Activated CD8-positive, alpha-beta memory T cell treated with anti-CD3 and anti-CD28 coated beads for 1 hour (primary cell): ENCODE data around the gene SLC35E2B.
"Not testable (repeated sequence)": the region's sequence is repeated elsewhere in the genome, so short reads cannot be mapped to it uniquely, and the experiment has no call there.

ENCODE experiments used
- DNase-seq, 2 donors: peaks; one replicate each; pipeline ENCODE4 v3.0.0-alpha.2; 2020; ENCODE audit warnings: low read depth in 1 of 2; ENCODE audit errors: extremely low read depth in 1 of 2

The SLC35E2B gene

DNA sequence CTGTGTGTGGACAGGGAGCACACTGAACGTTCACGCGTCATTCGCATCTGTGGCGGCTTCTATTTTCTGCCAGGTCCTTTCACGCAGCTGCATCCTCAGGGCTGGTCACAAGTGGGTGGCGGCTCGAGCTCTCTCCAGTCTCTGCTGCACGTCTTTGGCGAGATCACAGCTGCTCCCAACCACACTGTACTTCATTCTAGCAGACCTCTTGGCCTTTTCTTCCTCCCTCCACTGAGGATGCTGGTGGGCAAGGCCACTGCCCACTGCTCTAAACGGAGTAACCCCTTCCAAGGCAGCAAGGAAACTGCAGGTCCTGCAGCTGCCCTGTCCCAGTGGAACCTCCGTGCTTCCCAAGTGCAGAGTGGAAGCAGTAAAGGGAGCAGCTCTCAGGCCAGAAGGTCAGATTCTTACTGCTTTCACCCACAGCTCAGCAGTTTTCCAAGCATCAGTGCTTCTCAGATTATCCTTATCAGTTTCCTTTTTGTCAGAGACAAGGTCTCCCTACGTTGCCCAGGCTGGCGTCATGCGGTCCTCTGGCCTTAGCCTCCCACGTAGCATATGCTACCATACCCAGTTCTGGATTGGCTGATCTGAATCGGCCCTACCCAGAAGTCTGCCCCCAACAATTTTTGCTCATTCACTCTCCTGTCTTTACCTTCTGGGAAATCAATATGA, 44.9 kb downstream of the SLC35E2B start:
- not testable (repeated sequence) for DNase-seq

DNA sequence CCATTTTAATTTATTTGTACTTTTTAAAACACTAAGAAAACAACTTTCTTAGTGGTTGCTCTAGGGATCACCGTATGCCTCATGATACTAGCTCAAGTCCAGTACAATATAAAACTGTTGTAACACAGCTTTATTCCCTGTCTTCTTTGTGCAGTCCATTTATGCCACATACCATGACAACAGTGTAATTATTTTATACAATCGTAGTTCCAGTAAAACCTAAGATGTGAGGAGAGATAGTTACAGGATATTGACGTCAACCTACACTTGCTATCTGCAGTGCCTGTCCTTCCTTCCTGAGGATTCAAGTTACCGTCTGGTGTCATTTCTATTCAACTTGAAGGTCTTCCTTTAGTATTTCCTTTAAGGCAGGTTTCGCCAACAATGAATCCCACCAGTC, 46.3 kb downstream of the SLC35E2B start:
- DNase-seq = not testable (repeated sequence)

DNA sequence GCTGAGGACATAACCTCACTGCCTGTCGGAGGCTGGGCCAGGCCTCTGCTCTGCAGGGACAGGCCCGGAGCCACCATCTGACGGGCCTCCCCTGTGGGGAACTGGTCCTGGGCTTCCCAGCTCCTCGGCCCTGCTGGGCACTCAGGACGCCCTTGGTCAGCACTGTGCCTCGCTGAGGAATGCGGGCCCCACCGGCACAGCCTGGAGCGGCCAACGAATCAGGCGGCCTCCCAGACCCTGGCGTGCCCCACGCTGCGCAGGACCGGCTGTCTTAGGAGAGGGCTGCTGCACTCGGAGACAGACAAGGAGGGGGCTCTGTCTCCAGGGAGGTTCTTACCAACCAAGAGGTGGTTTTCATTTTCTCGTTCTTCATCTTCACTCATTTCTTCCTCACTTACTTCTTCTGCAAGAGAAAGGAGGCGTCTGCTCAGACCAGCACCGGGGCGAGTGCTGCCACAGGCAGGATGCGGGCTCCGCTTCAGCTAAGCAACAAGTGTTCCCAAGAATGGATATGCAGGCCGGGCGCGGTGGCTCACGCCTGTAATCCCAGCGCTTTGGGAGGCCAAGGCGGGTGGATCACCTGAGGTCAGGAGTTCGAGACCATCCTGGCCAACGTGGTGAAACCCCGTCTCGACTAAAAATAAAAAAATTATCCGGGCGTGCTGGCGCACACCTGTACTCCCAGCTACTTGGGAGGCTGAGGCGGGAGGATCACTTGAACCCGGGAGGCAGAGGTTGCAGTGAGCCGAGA, 51.7 kb downstream of the SLC35E2B start:
- DNase-seq = not testable (repeated sequence)

DNA sequence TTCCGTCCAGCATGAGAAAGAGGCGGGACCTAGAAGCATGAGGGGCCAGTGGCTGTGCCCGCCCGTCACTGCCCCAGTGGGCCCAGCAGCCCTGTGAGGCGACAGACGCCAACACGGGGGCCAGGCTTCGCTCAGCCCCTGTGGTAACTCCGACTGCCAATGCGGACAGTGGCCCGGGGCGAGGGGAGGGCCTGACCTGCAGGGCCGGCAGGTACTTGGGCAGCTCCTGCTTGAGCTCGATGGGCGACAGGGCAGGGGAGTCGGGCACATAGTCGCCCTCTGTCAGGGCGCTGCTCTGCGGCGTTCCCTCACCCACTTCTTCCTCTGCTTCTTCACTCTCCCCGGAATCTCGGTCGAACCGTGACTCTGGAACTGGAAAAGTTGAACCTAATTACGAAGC, 52.5 kb downstream of the SLC35E2B start:
- not testable (repeated sequence) for DNase-seq

- not testable (repeated sequence) for DNase-seq
Observed at GRCh38 chr1:1639368-1639767, 53.2 kb downstream of the SLC35E2B start.

- not testable (repeated sequence) for DNase-seq
Observed at GRCh38 chr1:1638528-1638927, 54.1 kb downstream of the SLC35E2B start.

- DNase-seq = not testable (repeated sequence)
Observed at GRCh38 chr1:1637479-1637875, 55.1 kb downstream of the SLC35E2B start.

DNA sequence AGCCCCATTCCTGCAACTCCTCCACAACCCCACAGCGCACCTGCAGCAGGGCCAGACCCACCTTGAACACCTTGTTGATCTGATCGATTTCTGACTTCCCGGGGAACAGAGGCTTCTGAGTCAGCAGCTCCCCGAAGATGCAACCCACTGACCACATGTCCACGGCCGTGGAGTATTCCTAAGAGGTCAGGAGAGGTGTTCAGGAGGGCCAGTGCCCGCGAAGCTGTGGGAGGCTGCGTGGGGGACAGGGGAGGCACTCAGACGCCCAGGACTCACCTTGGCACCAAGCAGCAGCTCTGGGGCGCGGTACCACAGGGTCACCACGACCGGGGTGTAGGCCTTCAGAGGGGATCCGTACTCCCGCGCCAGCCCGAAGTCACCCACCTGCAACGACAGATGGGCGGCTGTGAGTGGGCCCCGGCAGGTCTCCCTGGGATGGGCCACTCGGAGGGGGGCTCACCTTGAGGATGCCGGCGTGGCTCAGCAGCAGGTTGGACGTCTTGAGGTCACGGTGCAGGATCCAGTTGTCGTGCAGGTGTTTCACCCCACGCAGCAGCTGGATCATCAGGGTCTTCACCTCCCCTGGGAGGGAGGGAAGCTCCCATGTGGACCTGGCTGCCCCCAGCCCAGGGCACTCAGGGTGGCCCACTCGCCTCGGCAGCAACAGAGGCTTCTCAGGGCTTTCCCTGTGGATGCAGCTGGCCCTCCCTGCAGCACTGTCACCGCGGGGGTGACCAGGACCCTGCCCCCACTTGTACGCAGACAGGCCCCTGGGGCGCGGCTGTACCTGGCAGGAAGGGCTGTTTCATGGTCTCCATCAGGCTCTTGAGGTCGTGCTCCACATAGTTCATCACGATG, 55.7 kb downstream of the SLC35E2B start:
- not testable (repeated sequence) for DNase-seq

DNA sequence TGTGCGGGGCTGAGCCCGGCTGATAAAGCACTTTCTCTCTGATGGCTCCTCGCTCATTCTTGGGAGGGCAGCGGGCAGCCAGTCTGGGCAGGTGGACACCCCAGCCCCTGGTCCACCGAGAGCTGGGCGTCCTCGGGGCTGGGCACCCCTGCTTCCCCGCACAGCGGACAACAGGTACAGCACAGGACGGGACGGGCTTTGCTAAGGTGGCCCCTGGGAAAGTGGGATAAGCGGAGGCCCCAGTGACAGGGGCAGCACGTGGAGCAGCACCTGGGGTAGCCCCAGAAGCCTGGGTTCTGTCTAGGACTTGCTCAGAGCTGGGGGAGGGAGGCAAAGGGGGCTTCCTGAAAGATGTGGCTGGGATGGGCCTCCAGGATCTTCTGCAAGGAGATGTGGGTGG, 58.0 kb downstream of the SLC35E2B start:
- not testable (repeated sequence) for DNase-seq

DNA sequence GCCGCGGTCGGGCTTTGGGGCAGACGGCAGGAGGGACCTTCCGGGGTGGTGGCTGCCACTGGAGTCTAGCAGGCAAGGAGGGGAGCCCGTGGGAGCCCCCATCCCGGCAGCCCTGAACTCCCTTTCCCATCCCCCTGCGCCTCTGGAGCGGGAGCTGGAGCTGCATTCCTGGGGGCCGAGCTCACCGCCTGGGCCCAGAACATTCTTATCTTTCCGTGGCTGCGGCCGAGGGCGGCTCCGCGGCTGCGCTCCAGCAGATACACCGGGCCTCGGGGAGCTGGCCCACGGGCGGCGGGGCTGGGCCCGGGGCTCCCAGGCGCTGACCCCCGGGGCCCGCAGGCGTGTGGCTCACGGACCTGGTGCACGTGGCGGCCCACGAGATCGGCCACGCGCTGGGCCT, 59.2 kb downstream of the SLC35E2B start:
- not testable (repeated sequence) for DNase-seq

DNA sequence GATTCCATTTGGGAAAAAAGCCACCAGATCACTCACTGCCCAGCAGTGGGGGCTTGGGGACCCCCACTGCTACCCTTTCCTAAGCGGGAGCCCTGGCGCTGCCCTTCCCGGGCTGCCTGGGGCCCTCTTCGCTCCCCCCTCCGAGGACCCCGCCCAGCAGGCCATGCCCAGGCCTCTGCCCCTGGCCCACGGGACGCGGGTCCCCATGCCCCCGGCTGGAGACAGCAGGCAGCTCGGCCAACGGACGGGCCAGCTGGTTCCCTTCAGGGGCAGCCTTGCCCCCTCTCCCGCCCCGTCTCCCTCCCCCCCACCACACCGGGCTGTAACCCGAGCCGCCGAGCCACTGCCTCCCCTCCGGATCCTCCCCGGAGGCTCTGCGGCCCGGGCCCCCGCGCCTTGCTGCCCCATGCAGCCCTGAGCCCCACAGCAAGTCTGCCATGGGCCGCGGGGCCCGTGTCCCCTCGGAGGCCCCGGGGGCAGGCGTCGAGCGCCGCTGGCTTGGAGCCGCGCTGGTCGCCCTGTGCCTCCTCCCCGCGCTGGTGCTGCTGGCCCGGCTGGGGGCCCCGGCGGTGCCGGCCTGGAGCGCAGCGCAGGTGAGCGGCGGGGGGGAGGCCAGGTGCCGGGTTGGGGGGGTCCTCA, 60.7 kb downstream of the SLC35E2B start, which contains the start of gene MMP23B:
TSS of gene MMP23B (plus strand) at position 392 of the 639 bp plus-strand sequence. CDS start at position 438, 46 bp downstream.
- no peak for DNase-seq

DNA sequence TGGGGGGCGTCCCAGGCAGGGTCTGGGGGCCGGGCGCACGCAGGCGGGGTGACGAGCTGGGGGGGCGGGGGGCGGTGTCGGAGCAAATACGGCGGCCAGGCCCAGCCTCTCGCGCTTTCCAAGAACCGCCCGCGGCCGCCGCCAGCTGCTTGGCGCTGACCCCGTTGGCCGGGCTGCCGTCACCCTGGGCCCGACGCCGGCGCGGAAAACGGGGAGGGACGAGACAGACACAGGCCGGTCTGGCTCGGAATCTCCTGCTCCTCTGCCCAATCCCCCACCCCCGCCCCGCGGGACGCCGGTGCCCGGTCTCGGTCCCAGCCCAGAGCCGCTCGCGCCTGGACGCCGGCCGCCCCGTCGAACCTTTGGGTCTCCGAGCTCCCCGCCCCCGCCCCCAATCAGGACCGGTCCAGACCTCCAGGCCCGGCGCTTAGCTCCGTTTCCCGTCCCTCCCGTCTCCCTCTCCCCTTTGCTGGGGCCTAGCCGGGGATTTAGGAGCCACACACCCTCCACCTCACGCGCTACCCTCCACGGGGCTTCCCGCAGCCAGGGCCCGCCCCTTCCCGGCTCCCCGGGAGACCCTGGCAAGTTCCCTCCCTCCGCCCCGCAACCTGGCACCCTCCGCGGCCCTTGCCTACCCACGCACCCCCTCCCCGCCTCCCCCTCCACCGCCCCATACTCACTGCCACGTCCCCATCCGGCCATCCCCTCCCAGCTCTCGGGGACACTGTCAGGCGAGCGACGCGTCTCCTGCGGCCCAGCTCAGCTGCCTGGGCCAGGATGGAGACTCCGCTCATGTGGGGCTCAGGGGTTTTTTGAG, 61.4 kb downstream of the SLC35E2B start:
- peak in 1 of 2 donors; percentile 27 for DNase-seq

DNA sequence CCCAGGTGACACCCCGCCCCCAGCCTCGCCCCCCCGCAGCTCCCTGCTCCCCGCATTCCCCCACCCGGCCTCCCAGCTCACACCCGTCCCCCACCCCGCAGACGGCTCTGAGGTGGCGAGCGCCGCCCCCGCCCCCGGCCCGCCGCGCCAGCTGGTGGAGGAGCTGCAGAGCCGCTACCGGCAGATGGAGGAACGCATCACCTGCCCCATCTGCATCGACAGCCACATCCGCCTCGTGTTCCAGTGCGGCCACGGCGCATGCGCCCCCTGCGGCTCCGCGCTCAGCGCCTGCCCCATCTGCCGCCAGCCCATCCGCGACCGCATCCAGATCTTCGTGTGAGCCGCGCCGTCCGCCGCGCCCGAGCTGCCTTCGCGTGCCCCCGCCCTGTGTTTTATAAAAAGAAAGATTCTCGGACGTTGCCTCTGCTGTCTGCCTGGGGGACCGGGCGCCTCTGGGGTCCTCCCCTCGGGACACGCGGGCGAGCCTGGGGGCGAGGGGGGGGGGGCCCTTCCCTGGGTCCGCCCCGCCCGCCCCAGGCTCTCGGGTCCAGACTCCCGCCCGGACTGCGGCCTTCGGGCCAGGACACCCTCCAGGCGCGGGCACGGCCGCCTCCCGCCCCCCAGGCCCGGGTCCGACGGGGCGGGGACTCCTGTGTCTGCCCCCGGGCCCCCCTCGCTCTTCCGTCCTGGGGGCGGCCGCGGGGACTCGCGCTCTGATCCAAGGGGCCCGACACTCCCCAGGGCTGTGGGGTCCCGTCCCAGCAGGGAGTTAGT, 62.2 kb downstream of the SLC35E2B start:
- peak; percentile 84 to 87 for DNase-seq

DNA sequence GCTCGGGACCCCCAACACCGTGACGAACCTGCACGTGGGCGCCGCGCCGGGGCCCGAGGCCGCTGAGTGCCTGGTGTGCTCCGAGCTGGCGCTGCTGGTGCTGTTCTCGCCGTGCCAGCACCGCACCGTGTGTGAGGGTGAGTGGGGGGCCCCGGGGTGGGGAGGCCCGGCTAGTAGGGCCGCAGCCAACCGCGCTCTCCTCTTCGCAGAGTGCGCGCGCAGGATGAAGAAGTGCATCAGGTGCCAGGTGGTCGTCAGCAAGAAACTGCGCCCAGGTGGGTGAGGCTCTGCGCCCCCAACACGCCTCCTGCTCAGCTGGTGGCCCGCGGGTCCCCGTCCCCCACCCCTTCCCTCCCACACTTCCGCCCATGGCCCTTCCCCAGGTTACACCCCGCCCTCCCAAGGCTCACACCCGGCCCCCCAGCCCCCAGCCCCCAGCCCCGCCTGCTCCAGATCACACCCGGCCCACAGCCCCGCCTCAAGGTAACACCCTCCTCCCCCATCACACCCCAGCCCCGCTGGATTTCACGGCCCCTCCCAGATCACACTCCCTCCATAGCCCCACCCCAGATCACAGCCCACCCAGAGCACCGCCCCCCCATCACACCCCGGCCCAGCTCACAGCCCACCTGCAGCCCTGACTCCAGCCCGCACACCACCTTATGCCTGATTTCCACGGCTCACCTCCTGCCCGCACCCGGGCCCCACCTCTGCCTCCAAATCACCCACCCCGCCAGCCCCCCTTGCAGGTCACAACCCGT, 63.0 kb downstream of the SLC35E2B start:
- DNase-seq = peak; percentile 60

DNA sequence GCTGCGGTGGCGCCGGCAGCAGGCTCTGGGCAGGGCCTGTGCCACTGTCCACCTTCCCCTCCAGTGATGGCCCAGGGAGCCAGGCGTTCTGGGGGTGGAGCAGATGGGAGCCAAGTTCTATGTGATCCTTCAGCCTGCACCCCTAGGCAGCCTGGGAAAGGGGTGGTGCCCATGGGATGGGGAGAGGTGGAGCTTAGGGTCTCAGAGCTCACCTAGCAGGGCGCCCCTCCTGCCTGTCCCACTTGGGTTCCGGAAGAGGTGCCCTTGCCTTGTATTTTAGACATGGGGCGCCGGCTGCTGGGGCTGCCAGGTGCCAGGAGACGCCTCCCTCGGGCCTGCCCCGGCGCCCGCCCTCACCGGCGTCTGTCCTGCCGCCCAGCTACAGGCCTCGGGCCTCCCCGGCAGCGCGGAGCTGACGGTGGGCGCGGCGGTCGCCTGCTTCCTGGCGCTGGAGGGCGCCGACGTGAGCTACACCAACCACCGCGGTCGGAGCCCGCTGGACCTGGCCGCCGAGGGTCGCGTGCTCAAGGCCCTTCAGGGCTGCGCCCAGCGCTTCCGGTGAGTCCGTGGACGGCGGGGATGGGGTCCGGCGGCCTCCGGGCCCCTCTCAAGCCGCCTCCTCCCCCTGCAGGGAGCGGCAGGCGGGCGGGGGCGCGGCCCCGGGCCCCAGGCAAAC, 63.7 kb downstream of the SLC35E2B start:
- peak in 1 of 2 donors; percentile 13 for DNase-seq

GRCh38 chr1:1627829-1628753, 64.5 kb downstream of the SLC35E2B start:
- no peak for DNase-seq
